Measurements from ENCODE around the gene NOS1. TPM values are rescaled to one million over a fixed set of nuclear protein-coding genes. Genes with fewer than 3 reads are reported as not detected.
"Not testable (repeated sequence)": the region's sequence is repeated elsewhere in the genome, so short reads cannot be mapped to it uniquely, and the experiment has no call there.

Gene NOS1
- total RNA-seq, 1 experiment from 2014 or later, result not detected

DNA sequence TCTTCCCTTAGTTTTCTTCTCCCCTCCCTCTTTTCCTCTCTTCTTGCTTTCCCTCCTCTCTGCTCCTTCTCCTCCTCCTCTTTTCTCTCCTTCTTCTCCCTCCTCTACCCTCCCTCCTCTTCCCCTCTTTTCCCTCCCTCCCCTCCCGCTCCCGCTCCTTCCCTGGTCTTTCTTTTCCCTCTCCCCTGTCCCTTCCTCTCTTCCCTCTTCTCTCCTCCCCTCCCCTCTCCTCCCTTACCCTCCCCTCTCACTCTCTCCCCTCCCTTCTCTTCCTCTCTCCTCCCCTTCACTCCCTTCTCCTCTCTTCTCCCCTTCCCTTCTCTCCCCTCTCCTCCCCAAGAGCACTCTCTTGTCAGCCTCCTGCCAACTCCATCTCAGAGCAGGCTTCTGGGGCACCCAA lies 153.8 kb downstream of the NOS1 start:
- no peak for DNase-seq (ENCODE audit: low read depth, low spot score)
- in situ Hi-C loops (cut with HindIII; ENCODE audit: low pct_unique_long_range_greater_than_20kb, low sequenced_read_pairs), result no loop called here

GRCh38 chr12:117202556-117202955 lies 158.9 kb downstream of the NOS1 start:
- in situ Hi-C loops (cut with HindIII; ENCODE audit: low pct_unique_long_range_greater_than_20kb, low sequenced_read_pairs), result no loop called here
- no peak for DNase-seq (ENCODE audit: low read depth, low spot score)

DNA sequence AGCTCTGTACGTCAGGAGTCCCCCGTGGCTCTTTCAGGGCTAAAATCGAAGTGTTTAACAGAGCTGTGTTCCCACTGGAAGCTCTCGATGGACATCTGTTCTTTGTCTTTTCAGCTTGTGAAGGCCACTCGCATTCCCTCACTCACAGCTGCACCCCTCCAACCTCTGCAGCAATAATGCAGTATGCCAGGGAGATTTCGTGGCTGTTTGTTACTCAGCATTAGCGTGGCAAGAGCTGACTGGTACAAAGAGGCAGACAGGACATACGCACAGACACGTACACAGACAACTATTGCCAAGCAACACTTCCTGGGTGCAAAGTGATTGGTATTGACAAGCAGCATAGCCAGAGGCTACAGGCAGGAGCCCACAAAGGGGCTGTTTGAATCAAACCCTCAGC lies 159.4 kb downstream of the NOS1 start:
- in situ Hi-C loops (cut with HindIII; ENCODE audit: low pct_unique_long_range_greater_than_20kb, low sequenced_read_pairs), result no loop called here
- no peak for DNase-seq (ENCODE audit: low read depth, low spot score)

DNA sequence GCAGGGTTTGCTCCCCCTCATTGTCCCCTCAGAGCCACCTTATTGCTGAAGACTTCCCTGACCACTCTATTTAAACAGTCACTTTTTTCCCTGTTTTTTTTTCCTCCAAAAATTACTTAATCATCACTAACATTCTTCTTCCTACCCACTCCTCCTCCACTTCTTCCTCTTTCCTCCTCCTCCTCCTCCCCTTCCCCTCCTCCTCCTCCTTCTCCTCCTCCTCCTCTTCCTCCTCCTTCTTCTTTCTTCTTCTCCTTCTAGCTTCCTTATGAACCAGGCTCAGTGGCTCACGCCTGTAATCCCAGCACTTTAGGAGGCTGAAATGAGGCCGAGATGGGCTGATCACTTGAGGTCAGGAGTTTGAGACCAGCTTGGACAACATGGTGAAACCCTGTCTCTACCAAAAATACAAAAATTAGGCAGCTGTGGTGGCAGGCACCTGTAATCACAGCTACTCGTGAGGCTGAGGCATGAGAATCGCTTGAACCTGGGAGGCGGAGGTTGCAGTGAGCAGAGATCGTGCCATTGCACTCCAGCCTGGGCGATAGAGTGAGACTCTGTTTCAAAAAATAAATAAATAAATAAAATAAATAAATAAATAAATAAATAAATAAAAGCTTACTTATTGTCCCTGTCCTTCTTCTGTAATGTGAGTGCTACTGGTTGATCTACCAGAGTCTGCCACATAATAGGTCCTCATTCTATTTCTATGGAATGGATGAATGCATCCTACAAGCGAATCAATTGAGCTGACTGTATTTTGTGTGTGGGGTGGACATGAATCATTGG lies 161.3 kb downstream of the NOS1 start:
- in situ Hi-C loops (cut with HindIII; ENCODE audit: low pct_unique_long_range_greater_than_20kb, low sequenced_read_pairs), result not testable (repeated sequence)

DNA sequence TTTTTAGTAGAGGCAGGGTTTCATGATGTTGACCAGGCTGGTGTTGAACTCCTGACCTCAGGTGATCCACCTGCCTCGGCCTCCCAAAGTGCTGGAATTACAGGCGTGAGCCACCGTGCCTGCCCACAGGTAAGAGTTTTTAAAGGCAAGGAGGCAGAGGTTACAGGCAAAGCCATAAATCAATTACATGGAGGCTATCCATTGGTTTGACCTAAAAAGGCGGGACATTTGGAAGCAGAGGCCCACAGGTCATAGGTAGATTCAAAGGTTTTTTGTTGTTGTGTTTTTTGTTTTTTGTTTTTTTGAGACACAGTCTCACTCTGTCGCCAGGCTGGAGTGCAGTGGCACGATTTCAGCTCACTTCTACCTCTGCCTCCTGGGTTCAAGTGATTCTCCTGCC lies 165.1 kb downstream of the NOS1 start:
- in situ Hi-C loops (cut with HindIII; ENCODE audit: low pct_unique_long_range_greater_than_20kb, low sequenced_read_pairs); DNase-seq (ENCODE audit: low read depth, low spot score): not testable (repeated sequence)

More for the DNA sequence above, 161.3 kb downstream of the NOS1 start:
- not testable (repeated sequence) for DNase-seq (ENCODE audit: low read depth, low spot score)

- DNase-seq (ENCODE audit: low read depth, low spot score); in situ Hi-C loops (cut with HindIII; ENCODE audit: low pct_unique_long_range_greater_than_20kb, low sequenced_read_pairs): not testable (repeated sequence)
Measured at GRCh38 chr12:117195027-117195426, 166.4 kb downstream of the NOS1 start.

DNA sequence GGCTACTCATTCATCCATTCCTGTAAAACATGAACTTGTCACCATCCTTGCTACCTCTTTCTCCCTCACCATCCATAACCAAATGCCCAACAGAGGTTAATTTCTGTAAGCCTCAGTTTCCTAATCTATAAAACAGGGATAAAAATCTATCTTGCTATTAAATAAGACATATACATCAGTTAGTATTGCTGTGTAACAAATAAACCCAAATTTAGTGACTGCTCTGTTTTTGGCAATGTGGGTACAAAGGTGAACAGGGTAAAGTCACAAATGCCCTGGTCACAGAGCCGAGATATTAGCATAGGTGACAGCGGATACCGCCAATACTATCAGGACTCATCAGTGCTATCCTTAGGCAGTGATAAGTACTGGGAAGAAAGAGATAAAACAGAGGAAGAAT lies 167.5 kb downstream of the NOS1 start:
- in situ Hi-C loops (cut with HindIII; ENCODE audit: low pct_unique_long_range_greater_than_20kb, low sequenced_read_pairs), result no loop called here
- DNase-seq (ENCODE audit: low read depth, low spot score), result no peak

- in situ Hi-C loops (cut with HindIII; ENCODE audit: low pct_unique_long_range_greater_than_20kb, low sequenced_read_pairs), result not testable (repeated sequence)
Measured at GRCh38 chr12:117192581-117192980, 168.8 kb downstream of the NOS1 start.

GRCh38 chr12:117192057-117192456 lies 169.4 kb downstream of the NOS1 start:
- DNase-seq (ENCODE audit: low read depth, low spot score), result peak; percentile 46
- in situ Hi-C loops (cut with HindIII; ENCODE audit: low pct_unique_long_range_greater_than_20kb, low sequenced_read_pairs), result no loop called here

More at GRCh38 chr12:117192581-117192980, 168.8 kb downstream of the NOS1 start:
- DNase-seq (ENCODE audit: low read depth, low spot score), result not testable (repeated sequence)

DNA sequence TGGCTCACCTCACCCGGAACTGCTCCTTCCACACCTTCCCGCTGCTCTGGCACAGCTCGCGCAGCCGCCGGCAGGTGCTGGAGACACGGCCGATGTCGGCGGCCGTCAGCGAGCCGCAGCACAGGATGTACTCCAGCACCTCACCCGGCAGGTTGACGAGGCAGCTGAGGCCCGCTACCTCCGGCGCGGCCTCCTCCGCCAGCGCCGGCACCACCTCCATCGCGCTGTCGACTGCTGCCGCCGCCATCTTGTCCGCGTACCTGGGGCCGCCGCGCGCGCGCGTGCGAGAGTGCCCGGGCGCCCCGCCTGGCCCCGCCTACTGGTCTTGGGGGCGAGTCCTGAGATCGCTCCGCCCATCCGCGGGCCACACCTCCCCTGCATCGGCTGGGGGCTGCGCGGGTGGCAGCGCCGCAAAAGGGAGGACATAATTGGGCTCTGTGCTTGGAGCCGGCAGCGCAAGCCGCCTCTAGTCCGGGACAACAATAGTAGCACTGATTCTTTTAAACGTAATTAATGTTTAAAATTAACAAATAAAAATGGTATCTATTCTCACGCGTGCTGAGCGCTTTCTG lies 171.1 kb downstream of the NOS1 start, which contains the start of gene FBXO21:
Gene FBXO21 (minus strand): TSS at position 261 of the 572 bp plus-strand sequence. CDS start 14 bp downstream, at position 247.
- in situ Hi-C loops (cut with HindIII; ENCODE audit: low pct_unique_long_range_greater_than_20kb, low sequenced_read_pairs), result no loop called here
- DNase-seq (ENCODE audit: low read depth, low spot score), result peak; percentile 87

- no peak for DNase-seq (ENCODE audit: low read depth, low spot score)
- in situ Hi-C loops (cut with HindIII; ENCODE audit: low pct_unique_long_range_greater_than_20kb, low sequenced_read_pairs), result no loop called here
Measured at GRCh38 chr12:117189725-117190209, 171.7 kb downstream of the NOS1 start.

- no peak for DNase-seq (ENCODE audit: low read depth, low spot score)
- in situ Hi-C loops (cut with HindIII; ENCODE audit: low pct_unique_long_range_greater_than_20kb, low sequenced_read_pairs), result no loop called here
Measured at GRCh38 chr12:117188961-117189724, 172.3 kb downstream of the NOS1 start.

GRCh38 chr12:117188121-117188665 lies 173.2 kb downstream of the NOS1 start:
- in situ Hi-C loops (cut with HindIII; ENCODE audit: low pct_unique_long_range_greater_than_20kb, low sequenced_read_pairs), result no loop called here
- DNase-seq (ENCODE audit: low read depth, low spot score), result no peak

DNA sequence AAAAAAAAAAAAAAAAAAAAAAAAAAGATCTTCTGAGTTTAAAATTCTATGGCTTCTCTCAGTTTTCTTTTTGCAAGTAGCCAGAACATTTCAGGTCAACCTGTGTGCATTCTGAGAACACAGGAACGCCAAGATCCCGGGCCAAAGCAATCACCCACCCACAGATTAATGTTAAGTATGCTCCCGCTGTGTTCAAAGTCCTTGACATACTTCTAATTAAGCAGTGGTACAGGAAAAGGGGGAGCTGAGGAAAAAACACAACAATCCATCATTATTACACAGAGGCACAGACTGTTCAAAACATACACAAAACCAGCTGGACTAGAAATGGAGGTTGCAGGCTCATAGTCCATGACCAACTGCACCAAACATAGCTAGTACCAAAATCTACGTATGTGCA lies 174.0 kb downstream of the NOS1 start:
- in situ Hi-C loops (cut with HindIII; ENCODE audit: low pct_unique_long_range_greater_than_20kb, low sequenced_read_pairs), result no loop called here
- DNase-seq (ENCODE audit: low read depth, low spot score), result no peak

DNA sequence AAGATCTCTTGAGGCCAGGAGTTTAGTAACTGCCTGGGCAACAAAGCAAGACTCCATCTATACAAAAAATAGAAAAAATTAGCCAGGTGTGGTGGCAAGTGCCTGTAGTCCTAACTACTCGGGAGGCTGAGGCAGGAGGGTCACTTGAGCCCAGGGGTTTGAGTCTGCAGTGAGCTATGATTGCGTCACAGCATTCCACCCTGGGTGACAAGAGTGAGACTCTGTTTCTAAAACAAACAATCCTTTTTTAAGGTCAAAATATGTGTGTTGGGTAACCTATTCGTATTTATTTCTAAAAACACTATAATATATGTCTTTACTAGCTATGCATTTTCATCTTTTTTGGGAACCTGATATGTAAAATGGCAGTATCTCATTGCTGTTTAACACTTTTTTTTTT lies 178.6 kb downstream of the NOS1 start:
- DNase-seq (ENCODE audit: low read depth, low spot score), result no peak
- in situ Hi-C loops (cut with HindIII; ENCODE audit: low pct_unique_long_range_greater_than_20kb, low sequenced_read_pairs), result no loop called here

DNA sequence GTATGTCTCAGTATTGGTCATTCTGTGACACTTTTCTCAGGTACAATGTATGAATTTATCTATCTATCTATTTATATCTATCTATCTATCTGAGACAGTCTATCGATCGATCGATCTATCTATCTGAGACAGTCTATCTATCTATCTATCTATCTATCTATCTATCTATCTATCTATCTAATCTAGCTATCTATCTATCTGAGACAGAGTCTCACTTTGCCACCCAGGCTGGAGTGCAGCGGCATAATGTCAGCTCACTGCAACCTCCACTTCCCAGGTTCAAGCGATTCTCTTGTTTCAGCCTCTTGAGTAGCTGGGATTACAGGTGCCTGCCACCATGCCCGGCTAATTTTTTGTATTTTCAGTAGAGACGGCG lies 180.0 kb downstream of the NOS1 start:
- in situ Hi-C loops (cut with HindIII; ENCODE audit: low pct_unique_long_range_greater_than_20kb, low sequenced_read_pairs), result not testable (repeated sequence)

DNA sequence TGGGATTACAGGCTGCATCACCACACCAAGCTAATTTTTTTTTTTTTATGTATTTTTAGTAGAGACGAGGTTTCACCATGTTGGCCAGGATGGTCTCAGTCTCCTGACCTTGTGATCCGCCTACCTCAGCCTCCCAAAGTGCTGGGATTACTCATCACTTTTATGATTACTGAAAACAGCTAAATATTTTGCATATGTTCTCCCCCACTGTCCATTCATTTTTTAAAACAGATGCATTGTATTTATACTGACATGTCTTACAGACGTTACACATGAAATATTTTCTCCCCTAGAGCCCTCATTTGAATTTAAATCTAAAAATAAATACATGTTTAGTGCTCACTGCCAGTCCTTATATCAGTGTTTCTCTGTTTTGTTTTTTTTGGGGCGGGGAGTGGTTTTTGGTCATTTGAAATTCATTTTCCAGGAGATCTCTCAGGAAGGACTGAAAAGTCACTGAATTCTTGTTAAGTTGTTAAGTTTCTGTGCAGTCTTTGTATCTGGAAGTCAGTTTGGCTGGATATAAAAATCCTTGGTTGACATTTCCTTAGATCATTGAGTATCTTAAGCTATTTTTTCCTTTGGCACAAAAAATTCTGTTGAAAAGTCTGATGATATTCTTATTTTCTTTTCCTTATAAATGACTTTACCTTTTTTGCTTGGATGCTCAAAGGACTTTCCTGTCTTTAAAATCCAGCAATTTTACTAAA lies 180.5 kb downstream of the NOS1 start:
- in situ Hi-C loops (cut with HindIII; ENCODE audit: low pct_unique_long_range_greater_than_20kb, low sequenced_read_pairs), result no loop called here
- no peak for DNase-seq (ENCODE audit: low read depth, low spot score)

More for the DNA sequence above, 180.0 kb downstream of the NOS1 start:
- not testable (repeated sequence) for DNase-seq (ENCODE audit: low read depth, low spot score)

Measured in SK-MEL-5 (cell line).